Activated naive CD4-positive, alpha-beta T cell treated with anti-CD3 and anti-CD28 coated beads, Interleukin-2, amount 50 U/mL, for 72 hours (primary cell): ENCODE data around the gene KLHL10. TPM values are rescaled to one million over a fixed set of nuclear protein-coding genes. Genes with fewer than 3 reads are reported as not detected.
"Not testable (repeated sequence)": the region's sequence is repeated elsewhere in the genome, so short reads cannot be mapped to it uniquely, and the experiment has no call there.

Experiments used
- ATAC-seq, 2 donors: fragments of 150-1000 bp; cut with Tn5 transposase; 2 replicates each; pipeline ENCODE4 v1.10.0; 2021; ENCODE audit warnings: mild to moderate bottlenecking in 2 of 2, moderate library complexity in 2 of 2
- DNase-seq, 2 donors: peaks; one replicate each; pipeline ENCODE4 v3.0.0; 2021 to 2022; ENCODE audit warnings: low spot score in 2 of 2
- H3K27ac Mint-ChIP-seq, 2 donors: one replicate each; pipeline ENCODE4 v1.8.0; 2022; ENCODE audit warnings: mild to moderate bottlenecking in 2 of 2, mixed read lengths in 2 of 2
- H3K36me3 Mint-ChIP-seq, 2 donors: one replicate each; pipeline ENCODE4 v1.8.0; 2022; ENCODE audit warnings: mixed read lengths in 2 of 2
- H3K9me3 Mint-ChIP-seq, 2 donors: one replicate each; pipeline ENCODE4 v1.8.0; 2022; ENCODE audit warnings: mixed read lengths in 2 of 2
- total RNA-seq, 2 donors: library from RNA; stranded (reverse); gene quantifications; one replicate each; pipeline ENCODE4 v1.2.3, GENCODE V29; 2022

Gene KLHL10
- total RNA-seq, 2 donors from 2014 or later: 0.12 to 0.14 TPM

DNA sequence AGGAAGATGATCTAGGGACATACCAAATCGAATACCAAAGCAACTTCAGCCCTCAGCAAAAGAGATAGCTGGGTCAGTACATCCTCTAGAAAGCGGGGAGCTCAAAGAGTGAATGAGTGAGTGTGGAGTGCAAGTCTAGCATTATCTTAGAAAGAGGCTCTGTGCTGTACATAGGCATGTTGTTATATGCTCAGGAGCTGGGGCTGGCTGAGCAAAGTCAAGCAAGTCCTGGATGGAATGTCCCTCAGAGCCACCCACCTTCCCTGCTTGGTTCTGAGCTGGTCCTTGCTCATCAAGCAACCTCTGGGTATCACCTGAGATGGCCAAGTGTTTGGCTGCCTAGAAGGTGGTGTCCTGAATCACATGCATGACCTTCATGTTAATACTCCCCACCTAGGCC lies 32.5 kb downstream of the KLHL10 start:
- Mint-ChIP-seq H3K36me3 (peaks cover 8 to 24% of the 10 kb centered on the region in 2 donors), H3K27ac (peak overlapping the region; percentile 63 to 85), H3K9me3 (no peaks in the 10 kb centered on the region)
- ATAC-seq (no peak), DNase-seq (no peak)

DNA sequence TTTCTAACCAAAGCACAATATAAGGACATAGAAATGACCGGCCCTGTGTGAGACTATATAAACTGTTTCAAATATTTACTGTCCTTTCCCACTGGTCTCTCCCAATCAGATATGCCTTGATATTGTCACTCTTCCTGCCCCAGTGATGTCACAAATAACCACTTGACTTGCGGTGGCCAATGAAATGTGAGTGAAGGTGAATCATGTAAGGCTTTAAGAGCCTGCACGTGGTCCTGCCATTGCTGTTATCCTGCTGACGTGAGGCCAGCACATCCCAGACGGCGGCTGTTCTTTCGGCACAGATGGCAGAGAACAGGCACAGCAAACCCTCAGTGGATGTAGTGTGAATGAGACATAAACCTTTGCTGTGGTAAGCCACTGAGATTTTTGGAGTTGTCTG lies 33.0 kb downstream of the KLHL10 start:
- DNase-seq: no peak
- no peaks in the 10 kb centered on the region for H3K9me3 Mint-ChIP-seq
- peak in 1 of 2 donors; percentile 44 for ATAC-seq
- H3K36me3 Mint-ChIP-seq: peaks cover 8 to 24% of the 10 kb centered on the region in 2 donors
- H3K27ac Mint-ChIP-seq: peak overlapping the region; percentile 9 to 85

DNA sequence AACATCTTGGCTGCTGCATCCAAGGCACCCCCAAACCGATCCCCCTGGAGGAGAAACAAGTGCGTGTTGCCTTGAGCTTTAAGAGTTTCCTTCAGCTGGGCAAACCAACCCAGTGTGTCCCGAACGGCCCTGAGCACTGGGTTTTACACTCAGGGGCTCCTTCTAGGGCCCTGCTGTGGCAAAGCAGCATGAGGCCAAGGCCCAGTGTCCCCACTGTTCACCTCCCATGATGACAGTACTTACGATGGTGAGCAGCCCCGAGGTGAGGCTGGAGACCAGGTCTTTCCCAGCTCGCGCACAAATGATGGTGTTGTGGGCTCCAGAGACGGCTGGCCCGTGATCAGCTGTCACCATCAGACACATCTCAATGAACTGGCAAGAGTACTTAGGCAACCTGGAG lies 34.2 kb downstream of the KLHL10 start:
- peaks cover 8 to 28% of the 10 kb centered on the region in 2 donors for H3K36me3 Mint-ChIP-seq
- H3K27ac Mint-ChIP-seq: peak overlapping the region; percentile 46 to 68
- ATAC-seq: no peak
- H3K9me3 Mint-ChIP-seq: no peaks in the 10 kb centered on the region
- no peak for DNase-seq

DNA sequence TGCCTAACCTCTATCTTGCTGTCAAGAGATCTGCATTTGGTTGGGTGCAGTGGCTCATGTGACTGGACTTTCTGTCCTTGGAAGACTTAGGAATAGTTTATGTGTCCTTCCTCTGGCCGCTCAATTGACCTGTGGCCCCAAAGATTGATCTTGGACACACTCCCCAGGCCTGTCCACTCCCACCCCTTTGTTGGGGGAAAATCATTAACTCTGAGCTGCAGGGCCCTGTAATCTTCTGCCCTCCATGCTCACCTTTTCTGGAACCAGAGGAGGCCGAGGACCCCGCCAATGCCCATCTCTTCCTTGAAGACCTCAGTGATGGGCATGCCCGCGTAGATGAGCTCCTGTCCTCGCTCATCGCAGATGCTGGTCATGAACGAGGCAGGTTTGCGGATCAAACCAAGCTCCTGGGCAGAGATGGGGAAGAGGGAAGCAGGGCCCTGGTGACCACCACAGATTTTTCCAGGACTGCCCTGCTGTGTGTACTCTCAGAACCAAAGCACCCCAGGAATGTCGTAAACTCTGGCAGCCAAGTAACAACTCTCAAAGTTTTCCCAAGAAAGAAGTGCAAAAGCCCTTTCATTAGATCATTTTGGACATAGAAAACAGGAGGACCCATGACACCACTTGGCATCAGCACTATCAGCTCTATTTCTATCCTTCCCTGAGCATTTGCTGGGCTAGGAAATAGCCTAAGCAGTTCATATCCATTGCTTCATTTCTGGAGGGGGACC lies 36.1 kb downstream of the KLHL10 start:
- peaks cover 8 to 46% of the 10 kb centered on the region in 2 donors for H3K36me3 Mint-ChIP-seq
- no peak for DNase-seq
- peak overlapping the region in 1 of 2 donors; percentile 32 for H3K27ac Mint-ChIP-seq
- ATAC-seq: no peak
- no peaks in the 10 kb centered on the region for H3K9me3 Mint-ChIP-seq

DNA sequence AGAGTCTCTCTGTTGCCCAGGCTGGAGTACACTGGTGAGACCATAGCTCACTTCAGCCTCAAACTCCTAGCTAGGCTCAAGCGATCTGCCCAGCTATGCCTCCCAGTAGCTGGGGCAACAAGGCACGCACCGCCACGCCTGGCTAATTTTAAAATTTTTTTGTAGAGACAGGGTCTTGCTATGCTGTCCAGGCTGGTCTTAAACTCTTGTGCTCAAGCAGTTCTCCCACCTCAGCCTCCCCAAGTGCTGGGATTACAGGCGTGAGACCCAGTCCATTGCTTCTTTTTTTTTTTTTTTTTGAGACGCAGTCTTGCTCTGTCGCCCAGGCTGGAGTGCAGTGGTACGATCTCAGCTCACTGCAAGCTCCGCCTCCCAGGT lies 36.7 kb downstream of the KLHL10 start:
- not testable (repeated sequence) for ATAC-seq, H3K27ac Mint-ChIP-seq, DNase-seq, H3K9me3 Mint-ChIP-seq
- peaks cover 8 to 46% of the 10 kb centered on the region in 2 donors for H3K36me3 Mint-ChIP-seq

DNA sequence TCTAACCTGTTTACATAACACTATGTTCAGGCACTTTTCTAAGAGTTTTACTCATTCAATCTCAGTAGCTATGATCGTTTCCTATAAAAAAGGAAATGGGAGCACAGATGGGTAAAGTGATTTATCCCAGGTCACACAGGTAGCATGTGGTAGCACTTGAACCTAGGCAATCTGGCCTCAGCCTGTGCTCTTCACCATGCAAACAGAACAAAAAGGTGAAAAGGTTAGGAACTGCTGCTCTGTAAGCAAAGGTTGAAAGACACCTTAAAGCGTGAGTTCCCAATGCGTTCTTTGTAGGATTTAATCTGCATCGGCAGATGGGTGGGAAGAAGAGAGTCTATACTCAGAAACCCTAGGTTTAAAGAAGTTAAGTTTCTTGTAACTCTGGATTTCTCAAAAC lies 42.5 kb downstream of the KLHL10 start:
- H3K36me3 Mint-ChIP-seq: peaks cover 15 to 27% of the 10 kb centered on the region in 2 donors
- H3K27ac Mint-ChIP-seq: peak overlapping the region in 1 of 2 donors; percentile 44
- ATAC-seq (no peak), DNase-seq (no peak)
- H3K9me3 Mint-ChIP-seq: no peaks in the 10 kb centered on the region

DNA sequence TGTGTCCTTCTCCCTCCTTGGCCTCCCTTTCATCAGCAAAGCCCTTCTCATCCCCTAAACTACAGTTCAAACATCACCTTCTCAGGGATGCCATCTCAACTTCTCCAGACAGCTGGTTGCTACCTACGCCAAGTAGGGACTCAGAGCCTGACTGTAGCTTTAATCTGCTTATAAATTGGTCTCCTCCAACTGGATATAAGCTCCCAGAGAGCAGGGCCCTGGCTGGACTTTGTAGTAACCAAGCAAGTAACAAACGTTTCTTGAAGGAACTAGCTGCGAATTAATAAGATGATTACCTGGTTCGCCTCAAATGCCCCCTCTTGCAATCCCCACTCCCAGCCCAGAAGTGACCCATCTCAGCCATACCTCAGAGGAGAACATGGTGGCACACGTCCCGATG lies 45.1 kb downstream of the KLHL10 start:
- peak overlapping the region in 1 of 2 donors; percentile 22 for H3K27ac Mint-ChIP-seq
- ATAC-seq: no peak
- H3K9me3 Mint-ChIP-seq: no peaks in the 10 kb centered on the region
- H3K36me3 Mint-ChIP-seq: peaks cover 24% of the 10 kb centered on the region in 2 donors
- DNase-seq: no peak

DNA sequence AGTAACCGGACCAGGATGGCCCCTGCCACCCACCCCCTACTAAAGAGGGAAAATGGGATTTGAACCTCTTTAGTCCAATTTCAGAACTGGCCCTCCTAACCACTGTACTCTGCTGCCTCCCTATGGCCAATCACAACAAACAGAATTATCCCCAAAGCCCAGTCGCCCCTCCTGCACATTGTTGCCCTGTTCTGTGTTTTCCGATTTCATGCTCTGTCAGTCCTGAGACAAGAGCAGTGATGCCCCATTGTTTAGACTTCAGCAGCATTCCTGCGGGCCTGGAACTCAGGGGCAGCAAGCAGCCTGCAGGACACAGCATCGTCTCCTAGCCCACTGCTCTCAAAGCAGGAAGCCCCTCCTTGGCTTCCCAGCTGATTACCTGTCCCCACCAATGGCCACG lies 48.1 kb downstream of the KLHL10 start:
- no peaks in the 10 kb centered on the region for H3K9me3 Mint-ChIP-seq
- DNase-seq: no peak
- no peak for ATAC-seq
- H3K36me3 Mint-ChIP-seq: peaks cover 19 to 20% of the 10 kb centered on the region in 2 donors
- H3K27ac Mint-ChIP-seq: no peak overlapping the region

DNA sequence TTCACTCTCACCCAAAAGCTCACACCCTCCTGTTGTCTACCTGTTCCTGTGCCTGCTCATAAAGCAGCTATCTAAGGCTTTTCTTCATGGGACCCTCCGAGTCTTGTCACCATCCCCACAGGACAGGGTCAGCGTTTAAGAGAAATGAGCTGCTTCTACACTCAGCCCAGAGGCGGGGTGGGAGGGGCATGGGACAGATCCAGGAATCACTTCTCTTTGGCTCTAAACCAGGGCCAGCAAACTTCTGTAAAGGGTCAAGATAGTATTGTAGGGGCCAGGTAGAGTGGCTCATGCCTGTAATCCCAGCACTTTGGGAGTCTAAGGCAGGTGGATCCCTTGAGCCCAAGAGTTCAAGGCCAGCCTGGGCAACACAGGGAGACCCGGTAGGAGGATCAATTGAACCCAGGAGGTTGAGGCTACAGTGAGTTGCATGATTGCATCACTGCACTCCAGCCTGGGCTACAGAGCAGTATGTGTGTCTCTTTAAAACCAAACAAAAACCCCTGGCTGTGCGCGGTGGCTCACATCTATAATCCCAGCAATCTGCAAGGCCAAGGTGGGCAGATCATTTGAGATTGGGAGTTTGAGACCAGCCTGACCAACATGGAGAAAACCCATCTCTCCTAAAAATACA lies 50.8 kb downstream of the KLHL10 start:
- no peak for DNase-seq
- Mint-ChIP-seq H3K9me3 (no peaks in the 10 kb centered on the region), H3K36me3 (peaks cover 14 to 25% of the 10 kb centered on the region in 2 donors), H3K27ac (peak overlapping the region in 1 of 2 donors; percentile 60)
- no peak for ATAC-seq

DNA sequence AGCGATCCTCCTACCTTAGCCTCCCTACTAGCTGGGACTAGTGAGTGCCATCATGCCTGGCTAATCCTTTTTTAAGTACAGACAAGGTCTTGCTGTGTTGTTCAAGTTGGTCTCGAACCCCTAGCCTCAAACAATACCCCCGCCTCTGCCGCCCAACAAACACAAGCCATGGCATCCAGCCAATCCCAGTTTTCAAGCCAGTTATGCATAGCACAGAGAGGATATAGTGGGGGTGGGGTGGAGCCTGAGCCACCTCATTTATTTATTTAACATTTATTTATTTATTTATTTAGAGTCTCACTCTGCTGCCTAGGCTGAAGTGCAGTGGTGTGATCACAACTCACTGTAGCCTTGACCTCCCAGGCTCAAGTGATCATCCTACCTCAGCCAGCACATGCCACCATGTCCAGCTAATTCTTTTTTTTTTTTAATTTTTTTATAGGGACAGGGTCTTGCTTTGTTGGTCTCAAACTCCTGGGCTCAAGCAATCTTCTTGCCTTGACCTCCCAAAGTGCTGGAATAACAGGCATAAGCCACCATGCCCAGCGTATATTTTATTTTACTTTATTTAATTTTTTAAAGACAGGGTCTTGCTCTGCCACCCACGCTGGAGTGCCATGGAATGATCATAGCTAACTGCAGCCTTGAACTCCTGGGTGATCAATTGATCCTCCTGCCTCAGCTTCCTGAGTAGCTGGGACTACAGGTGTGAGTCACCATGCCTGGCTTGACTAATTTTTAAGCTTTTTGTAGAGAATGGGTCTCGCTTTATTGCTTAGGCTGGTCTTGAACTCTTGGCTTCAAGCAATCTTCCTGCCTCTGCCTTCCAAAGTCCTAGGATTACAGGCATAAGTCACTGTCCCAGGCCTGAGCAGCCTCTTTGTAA lies 53.8 kb downstream of the KLHL10 start:
- peak overlapping the region in 1 of 2 donors; percentile 85 for H3K27ac Mint-ChIP-seq
- H3K36me3 Mint-ChIP-seq: peaks cover under 1 to 16% of the 10 kb centered on the region in 2 donors
- H3K9me3 Mint-ChIP-seq: no peaks in the 10 kb centered on the region
- ATAC-seq (no peak), DNase-seq (no peak)

DNA sequence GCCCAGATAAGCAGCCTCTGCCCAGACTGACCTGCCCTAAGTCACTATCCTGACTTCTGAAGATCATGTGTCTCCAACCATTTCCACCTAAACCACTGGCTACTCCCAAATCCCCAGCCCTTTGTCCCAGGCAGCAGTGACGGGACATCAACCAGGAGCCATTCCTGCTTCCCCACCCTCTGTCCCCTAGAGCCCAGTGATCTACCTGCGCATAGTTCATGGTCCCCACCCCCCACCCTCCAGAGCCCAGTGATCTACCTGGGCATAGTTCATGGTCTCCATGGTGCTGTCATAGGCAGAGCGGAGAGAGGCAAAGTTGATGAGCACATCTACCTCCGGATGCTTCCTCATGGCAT lies 54.4 kb downstream of the KLHL10 start:
- Mint-ChIP-seq H3K36me3 (peaks cover 0 to 14% of the 10 kb centered on the region in 2 donors), H3K9me3 (no peaks in the 10 kb centered on the region), H3K27ac (peak overlapping the region in 1 of 2 donors; percentile 85)
- no peak for ATAC-seq
- DNase-seq: no peak

DNA sequence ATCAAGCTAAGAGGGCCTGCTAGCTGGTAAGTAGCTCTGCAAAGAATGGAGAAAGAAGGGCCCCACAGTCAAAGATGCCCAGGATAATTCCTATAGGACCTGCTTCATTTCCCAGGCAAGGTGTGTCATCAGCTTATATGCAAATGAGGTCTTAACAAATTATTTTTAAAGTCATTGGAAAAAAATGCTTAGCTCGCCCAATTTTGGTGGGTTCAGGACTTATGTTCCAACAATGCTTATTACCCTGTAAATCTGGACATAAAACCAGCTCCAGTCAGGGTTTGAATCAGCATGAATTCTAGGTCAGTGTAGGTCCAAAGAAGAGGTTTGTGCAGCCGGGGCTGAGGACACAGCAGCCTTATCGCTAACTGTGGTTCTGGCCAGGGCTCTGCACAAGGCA lies 55.8 kb downstream of the KLHL10 start:
- ATAC-seq (no peak), DNase-seq (no peak)
- Mint-ChIP-seq H3K9me3 (no peaks in the 10 kb centered on the region), H3K36me3 (peaks cover 0 to 10% of the 10 kb centered on the region in 2 donors), H3K27ac (no peak overlapping the region)

DNA sequence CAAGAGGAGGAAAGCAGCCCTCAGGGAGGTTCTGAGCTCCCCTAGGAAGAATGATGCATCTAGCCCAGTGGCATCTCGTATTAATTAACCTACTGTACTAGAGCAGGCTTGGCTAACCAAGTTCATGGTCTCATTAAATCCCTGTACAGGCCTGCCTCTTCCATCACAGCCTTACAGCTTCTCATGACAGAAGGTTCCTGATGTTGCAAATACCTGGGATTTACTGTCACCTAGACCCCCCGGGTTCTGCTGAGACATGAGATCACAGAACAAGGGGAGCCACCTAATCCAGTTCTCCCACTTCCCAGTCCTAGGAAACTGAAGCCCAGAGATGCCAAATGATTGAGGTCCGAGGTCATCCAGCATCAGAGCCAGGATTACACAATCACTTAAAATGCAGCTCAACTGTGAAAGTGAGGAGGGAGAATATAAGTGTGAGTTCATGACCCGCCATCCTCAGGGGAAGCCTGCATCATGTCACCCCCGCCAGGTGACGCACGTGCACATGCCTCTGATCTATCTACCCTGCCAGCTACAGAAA lies 57.2 kb downstream of the KLHL10 start:
- H3K36me3 Mint-ChIP-seq: peaks cover 0 to 6% of the 10 kb centered on the region in 2 donors
- ATAC-seq (no peak), DNase-seq (no peak)
- H3K27ac Mint-ChIP-seq: peak overlapping the region in 1 of 2 donors; percentile 68
- H3K9me3 Mint-ChIP-seq: no peaks in the 10 kb centered on the region

DNA sequence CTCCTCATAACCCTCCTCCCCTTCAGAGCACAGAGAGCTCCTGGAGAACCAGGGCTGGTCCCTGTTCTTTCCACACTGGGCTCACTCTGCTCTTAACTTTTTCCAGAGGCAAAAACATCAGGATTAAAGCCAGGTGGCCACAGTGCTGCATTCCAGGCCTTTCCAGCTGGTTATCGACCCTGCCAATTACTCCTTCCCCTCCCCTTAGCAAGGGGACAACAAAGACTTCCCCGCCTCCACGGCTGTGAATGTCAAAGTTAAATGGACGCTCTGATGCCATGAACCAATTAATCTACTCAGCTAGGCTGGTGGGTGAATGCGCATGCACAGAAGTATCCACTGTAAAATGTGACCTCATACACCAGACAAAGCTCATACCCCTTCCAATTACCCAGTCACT lies 58.0 kb downstream of the KLHL10 start:
- ATAC-seq (no peak), DNase-seq (no peak)
- Mint-ChIP-seq H3K9me3 (no peaks in the 10 kb centered on the region), H3K36me3 (peaks cover 0 to 4% of the 10 kb centered on the region in 2 donors), H3K27ac (no peak overlapping the region)

DNA sequence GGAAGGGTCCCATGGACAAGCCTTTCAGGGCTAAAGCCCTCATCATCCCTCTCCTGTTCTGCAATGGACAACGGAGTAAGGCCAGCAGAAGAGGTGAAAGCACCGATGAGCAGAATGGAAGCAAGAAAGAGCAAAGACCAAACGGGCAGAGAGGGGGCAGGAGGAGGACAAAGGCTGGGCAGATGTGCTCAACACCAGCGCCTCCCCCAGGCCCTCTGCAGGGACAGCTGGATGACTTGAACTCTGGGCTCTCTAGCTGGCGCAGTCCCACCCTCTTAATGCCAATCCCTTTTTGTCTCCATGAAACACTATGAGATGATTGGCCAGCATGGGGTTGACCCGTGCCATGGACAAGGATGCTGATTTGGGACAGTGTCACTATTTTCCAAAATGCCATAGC lies 59.1 kb downstream of the KLHL10 start:
- peaks cover 8 to 10% of the 10 kb centered on the region in 2 donors for H3K36me3 Mint-ChIP-seq
- H3K9me3 Mint-ChIP-seq: no peaks in the 10 kb centered on the region
- H3K27ac Mint-ChIP-seq: no peak overlapping the region
- DNase-seq: no peak
- ATAC-seq: no peak
